Stimulated activated naive CD8-positive, alpha-beta T cell treated with anti-CD3 and anti-CD28 coated beads, Interleukin-15, Interleukin-2, amounts not matched to agents 100 U/mL and 50 U/mL, for 24 hours (primary cell): ENCODE data around the gene FBXL4.

Source experiments
- ATAC-seq: fragments of 150-1000 bp; cut with Tn5 transposase; one replicate; pipeline ENCODE4 v1.10.0; 2021
- DNase-seq: peaks from one replicate; pipeline ENCODE4 v3.0.0; 2021

FBXL4 gene

GRCh38 chr6:98838032-98838431 is 109.7 kb downstream of the FBXL4 start:
- no peak for DNase-seq

DNA sequence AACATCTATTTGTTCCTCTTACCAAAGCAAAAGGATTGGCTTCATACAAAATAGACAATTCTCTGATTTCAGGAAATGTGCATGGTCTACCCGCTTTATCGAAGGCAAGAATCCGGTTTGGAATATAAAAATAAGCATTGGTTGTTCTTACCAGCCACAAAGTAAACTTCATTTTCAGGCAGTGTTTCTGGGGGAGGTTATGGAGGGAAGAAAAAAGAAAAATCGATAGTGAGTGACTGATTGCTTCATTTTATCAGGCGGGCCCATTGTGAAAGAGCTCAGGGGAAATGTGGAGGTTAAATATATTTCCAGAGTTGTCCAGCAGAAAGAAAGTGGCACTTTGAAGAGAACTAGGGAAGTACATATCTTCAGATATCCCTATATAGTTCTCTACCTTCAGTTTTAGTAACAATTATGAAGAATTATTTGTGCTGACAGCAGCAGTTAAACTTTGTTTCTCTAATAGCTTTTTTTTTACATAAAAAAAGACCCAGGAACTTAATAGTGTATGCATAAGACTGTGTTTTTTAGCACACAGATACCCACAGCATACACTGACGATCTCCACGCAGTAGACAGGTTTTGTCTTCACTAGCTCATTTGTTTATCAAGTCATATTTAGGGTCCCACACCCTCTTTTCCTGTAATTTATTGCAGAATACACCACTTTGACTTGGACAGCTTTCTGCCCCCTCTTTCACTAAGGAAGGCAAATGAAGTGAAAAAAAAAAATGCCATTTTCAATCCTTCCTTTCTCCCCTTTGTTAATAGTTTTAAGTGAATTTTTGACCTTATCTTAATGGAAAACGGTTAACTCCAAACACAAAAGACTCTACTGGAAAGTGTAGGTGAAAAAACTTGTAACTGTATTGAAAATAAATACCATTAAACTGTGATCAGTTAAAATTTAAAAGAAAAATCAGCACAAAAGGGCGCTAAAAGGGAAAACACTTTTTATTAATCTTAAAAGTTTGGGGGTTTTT is 110.5 kb downstream of the FBXL4 start:
- DNase-seq (no peak), ATAC-seq (no peak)

More at GRCh38 chr6:98838032-98838431, 109.7 kb downstream of the FBXL4 start:
- no peak for ATAC-seq

GRCh38 chr6:98836025-98836961 is 111.5 kb downstream of the FBXL4 start:
- ATAC-seq, result no peak

DNA sequence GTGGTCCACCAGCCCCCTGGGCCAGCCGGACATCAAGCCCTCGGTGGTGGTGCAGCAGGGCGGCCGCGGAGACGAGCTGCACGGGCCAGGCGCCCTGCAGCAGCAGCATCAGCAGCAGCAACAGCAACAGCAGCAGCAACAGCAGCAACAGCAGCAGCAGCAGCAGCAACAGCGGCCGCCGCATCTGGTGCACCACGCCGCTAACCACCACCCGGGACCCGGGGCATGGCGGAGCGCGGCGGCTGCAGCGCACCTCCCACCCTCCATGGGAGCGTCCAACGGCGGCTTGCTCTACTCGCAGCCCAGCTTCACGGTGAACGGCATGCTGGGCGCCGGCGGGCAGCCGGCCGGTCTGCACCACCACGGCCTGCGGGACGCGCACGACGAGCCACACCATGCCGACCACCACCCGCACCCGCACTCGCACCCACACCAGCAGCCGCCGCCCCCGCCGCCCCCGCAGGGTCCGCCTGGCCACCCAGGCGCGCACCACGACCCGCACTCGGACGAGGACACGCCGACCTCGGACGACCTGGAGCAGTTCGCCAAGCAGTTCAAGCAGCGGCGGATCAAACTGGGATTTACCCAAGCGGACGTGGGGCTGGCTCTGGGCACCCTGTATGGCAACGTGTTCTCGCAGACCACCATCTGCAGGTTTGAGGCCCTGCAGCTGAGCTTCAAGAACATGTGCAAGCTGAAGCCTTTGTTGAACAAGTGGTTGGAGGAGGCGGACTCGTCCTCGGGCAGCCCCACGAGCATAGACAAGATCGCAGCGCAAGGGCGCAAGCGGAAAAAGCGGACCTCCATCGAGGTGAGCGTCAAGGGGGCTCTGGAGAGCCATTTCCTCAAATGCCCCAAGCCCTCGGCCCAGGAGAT is 112.4 kb downstream of the FBXL4 start:
- peak; percentile 10 for DNase-seq
- no peak for ATAC-seq

More at GRCh38 chr6:98836025-98836961, 111.5 kb downstream of the FBXL4 start:
- no peak for DNase-seq

DNA sequence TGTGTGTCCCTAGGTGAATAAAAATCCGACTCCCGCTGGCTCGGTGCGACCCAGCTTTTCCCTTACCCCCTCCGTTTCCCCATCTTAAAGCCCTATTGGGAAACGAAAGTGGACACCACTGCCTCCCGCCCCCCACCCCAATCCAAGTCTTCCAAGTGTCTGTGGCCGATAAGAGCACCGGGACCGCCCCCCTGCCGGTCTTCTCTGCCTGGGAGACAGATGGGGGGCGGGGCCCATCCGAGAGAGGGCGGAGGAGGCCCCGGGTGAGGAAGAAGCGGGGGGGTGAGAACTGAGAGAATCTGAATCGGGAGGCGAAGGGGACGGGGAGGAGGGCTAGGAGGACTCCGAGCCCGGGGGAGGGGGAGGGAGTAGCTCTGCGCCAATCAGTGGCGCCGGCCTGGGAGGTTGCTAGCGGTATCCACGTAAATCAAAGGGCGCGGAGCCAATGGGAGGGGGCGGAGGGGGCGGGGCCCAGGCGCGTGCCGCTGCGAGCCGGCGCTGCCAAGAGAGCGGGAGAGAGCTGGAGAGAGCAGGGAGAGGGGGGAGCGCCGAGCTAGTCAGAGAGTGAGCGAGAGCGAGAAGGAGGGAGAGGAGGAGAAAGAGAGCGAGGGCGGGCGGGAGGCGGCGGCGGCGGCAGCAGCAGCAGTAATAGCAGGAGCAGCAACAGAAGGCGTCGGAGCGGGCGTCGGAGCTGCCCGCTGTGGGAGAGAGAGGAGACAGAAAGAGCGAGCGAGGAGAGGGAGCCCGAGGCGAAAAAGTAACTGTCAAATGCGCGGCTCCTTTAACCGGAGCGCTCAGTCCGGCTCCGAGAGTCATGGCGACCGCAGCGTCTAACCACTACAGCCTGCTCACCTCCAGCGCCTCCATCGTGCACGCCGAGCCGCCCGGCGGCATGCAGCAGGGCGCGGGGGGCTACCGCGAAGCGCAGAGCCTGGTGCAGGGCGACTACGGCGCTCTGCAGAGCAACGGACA is 113.4 kb downstream of the FBXL4 start, which contains the start of gene POU3F2:
TSS of gene POU3F2 (plus strand) at position 515 of the 972 bp plus-strand sequence. CDS start at position 815, 300 bp downstream.
- peak; percentile 70 for DNase-seq
- peak; percentile 77 for ATAC-seq

- DNase-seq (peak; percentile 18), ATAC-seq (peak; percentile 35)
Observed at GRCh38 chr6:98833307-98834059, 114.3 kb downstream of the FBXL4 start.

- no peak for ATAC-seq
- DNase-seq, result peak; percentile 25
Observed at GRCh38 chr6:98833057-98833306, 114.8 kb downstream of the FBXL4 start.

DNA sequence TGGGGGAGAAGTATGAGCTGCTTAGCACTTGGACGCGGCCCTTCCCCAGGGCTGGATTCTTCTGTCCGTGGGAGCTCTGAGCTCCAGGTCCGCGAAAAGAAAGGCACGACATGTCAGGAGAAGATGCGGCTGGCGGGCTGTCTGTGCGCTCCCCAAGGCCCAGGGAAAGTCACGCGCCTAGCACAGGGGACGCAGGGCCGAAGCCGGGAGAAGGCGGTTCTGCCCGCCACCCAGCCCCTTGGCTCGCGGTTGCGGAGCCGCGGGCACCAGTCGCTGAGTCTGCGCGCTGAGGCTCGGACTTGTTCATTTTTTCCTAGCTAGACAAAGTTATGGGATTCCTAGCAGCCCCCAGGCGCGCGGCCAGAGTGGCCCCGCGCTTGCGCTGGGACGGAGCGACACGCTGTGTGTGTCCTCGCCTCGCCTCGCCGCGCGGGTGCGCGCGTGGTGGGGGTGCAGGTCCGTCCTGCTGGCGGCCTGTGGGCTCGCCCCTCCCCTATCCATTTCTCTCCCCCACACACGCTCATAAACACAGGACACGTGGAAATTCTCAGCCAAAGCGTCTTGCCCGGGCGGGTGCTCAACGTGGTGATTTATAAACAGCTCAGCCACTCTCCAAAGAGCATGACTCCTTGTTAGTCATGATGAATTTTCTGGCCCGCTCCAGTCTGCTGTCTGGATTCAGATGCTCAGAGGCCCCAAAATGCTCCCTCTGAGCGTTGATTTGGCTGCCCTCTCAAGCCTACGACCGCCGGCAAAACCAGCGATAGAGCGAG is 115.3 kb downstream of the FBXL4 start:
- DNase-seq (peak; percentile 13), ATAC-seq (no peak)

DNA sequence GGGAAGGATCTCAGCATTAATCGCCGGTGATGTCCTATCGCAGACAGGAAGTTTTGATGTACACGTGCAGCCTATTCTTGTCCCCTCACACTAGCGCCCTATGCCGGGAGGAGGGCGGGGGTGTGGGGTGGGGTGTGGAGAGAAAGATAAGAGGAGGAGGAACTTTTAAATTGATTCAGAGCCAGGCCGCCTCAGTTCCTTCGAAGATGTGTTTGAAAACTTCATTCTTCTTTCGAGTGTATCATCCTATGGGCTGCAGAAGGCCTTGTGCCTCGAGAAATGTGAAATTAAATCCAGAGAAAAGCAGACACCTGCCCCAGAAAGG is 115.8 kb downstream of the FBXL4 start:
- ATAC-seq (no peak), DNase-seq (no peak)

DNA sequence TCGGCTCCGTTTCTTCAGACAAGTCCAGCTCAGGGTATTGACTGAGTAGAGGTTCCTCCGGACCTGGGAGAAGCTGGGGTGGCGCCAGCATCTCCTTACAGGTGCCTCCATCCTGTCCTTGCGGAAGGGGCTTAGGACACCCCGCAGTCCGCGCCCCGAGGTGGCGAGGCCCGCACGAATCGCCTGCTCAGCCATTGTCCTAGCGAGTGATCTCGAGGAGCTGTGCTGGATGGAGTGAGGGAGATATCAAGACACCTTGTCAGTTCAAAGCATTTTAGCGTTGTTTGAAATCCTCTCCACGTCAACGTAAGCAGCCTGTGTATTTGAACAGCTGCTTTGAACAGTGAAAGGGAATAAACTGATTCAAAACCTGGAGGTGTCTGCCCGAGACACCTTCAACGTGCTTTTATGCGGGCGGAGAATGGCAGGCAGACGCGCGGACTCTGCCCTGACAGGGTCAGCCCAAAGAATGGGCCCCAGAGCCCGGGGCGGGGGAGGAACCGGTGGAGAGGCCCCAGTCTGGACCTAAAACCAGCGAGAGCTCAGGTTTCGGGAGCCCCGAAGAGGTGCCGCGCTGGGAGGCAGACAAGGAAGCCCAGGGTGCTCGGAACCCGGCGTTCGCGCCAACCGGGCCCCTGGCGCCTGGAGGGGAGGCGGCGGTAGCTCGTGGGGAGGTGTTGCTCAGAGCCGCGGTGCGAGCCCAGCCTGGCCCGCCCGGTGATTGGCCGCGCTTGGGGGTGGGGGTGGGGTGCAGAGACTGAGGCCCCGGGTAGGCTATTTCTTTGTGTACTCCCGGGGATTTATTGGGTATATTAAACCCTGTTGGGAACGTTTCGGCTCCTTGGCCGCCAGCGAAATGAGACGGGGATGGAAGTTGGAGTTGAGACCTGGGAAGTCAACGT is 116.4 kb downstream of the FBXL4 start:
- peak; percentile 13 for DNase-seq

GRCh38 chr6:98830146-98830545 is 117.6 kb downstream of the FBXL4 start:
- no peak for DNase-seq
- no peak for ATAC-seq

More for the DNA sequence above, 116.4 kb downstream of the FBXL4 start:
- ATAC-seq, result no peak

DNA sequence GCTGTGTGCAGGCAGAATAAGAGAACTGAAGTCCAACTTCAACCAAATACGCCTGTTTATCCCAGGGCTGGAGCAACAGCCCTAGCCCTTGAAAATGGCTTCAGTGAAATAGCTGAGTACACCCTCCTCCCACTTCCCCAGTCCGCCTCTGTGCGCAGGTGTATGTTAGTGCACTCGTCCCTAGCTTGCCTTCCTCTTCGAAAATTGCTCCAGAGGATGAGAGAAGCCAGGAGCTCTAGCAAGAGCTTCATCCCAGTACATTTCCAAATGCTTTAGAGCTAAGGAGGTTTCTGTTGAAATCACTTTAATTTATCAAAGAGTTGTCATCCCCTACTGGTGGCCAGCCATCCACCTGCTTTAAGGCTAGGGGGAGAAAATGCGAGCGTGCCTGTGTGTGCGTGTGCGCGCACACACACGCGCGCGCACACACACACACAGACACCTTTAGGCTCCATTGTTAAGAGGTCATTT is 118.8 kb downstream of the FBXL4 start:
- no peak for ATAC-seq

DNA sequence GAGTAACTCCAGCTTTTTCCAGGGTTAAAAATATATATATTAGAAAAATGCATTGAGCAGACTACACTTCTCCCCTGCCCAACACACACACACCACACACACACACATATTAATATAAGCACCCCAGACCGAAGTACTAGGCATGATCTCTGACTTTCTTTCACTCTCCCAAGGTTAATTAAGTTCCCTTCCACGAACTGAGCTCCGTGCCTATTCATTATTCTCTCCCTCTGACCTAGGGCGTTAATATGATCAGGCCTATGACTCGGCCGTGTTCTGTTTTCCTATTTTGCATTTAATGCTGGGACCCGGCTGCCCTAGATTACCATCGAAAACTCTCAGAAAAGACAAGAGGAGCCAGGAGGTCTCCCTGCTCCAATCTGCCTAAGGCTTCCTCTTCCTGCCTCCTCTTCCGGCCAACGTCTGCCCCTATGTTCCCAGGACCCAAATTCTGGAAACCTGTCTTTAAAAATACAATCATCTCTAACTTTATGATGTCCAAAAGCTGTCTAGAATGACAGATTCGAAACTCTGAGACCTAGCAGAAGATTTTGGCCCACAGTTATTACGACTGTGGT is 119.4 kb downstream of the FBXL4 start:
- DNase-seq (no peak), ATAC-seq (no peak)

More for the DNA sequence above, 118.8 kb downstream of the FBXL4 start:
- no peak for DNase-seq

GRCh38 chr6:98827295-98828159 is 120.2 kb downstream of the FBXL4 start:
- ATAC-seq (no peak), DNase-seq (no peak)

- DNase-seq (peak; percentile 11), ATAC-seq (no peak)
Observed at GRCh38 chr6:98825600-98826230, 122.0 kb downstream of the FBXL4 start.
